SK-N-SH (cell line): ENCODE data around the gene NOD2.

ENCODE experiments used
- CTCF ChIP-seq: fragments of 200-600 bp; sonication (generic); IDR thresholded peaks from 2 replicates; pipeline ENCODE4 v1.6.1; 2017; ENCODE audit warnings: antibody characterized with exemption, mild to moderate bottlenecking, moderate library complexity
- EP300 ChIP-seq, 2 experiments: IDR thresholded peaks; 2 replicates each; pipeline versions ENCODE4 v1.4.0 to v1.6.1; 2012; ENCODE audit warnings: borderline replicate concordance in 1 of 2, low read depth in 1 of 2, low read length in 1 of 2
- EZH2phosphoT487 ChIP-seq: fragments of 200-600 bp; sonication (generic); IDR thresholded peaks from 2 replicates; pipeline ENCODE4 v1.6.1; 2017; ENCODE audit warnings: low read depth, mixed run types, mild to moderate bottlenecking, antibody characterized with exemption, moderate library complexity, borderline replicate concordance
- JUND ChIP-seq: IDR thresholded peaks from 2 replicates; pipeline ENCODE4 v1.4.0; 2012
- MEF2A ChIP-seq: IDR thresholded peaks from 2 replicates; pipeline ENCODE4 v1.4.0; 2012; ENCODE audit warnings: low read depth, borderline replicate concordance
- MXI1 ChIP-seq: IDR thresholded peaks from 2 replicates; pipeline ENCODE4 v1.6.1; 2012; ENCODE audit warnings: mild to moderate bottlenecking, low read depth, low read length, improper control_type of control experiment
- POLR2AphosphoS5 ChIP-seq: IDR thresholded peaks from 2 replicates; pipeline ENCODE4 v1.6.1; 2012; ENCODE audit warnings: low read depth, low read length
- RCOR1 ChIP-seq: fragments of 150-350 bp; IDR thresholded peaks from 2 replicates; pipeline ENCODE4 v1.6.1; 2017; ENCODE audit warnings: antibody characterized with exemption, low read length
- SIN3A ChIP-seq: IDR thresholded peaks from 2 replicates; pipeline ENCODE4 v1.6.1; 2012; ENCODE audit warnings: low read depth, mild to moderate bottlenecking, low read length, moderate library complexity, borderline replicate concordance
- TAF1 ChIP-seq: IDR thresholded peaks from 2 replicates; pipeline ENCODE4 v1.6.1; 2012; ENCODE audit warnings: low read depth, mild to moderate bottlenecking, low read length, moderate library complexity, borderline replicate concordance

- TF ChIP-seq EZH2phosphoT487 (no peak), TAF1 (no peak), CTCF (no peak), EP300 (IDR thresholded peaks at IDR 0.05; ENCODE audit: borderline replicate concordance in 1 of 2, low read depth in 1 of 2, low read length in 1 of 2) (no peak), RCOR1 (no peak), MEF2A (no peak), MXI1 (no peak), POLR2AphosphoS5 (no peak), SIN3A (no peak), JUND (no peak)
These were observed 10.8 kb downstream of the NOD2 start for GRCh38 chr16:50704245-50704644.
